Mononuclear cell (primary cell): Measurements from ENCODE around the gene XAF1. TPM values are rescaled to one million over a fixed set of nuclear protein-coding genes. Genes with fewer than 3 reads are reported as not detected.
"Not testable (repeated sequence)": the region's sequence is repeated elsewhere in the genome, so short reads cannot be mapped to it uniquely, and the experiment has no call there.

Experiments
- H3K27me3 ChIP-seq: 2 replicates; pipeline ENCODE4 v1.6.0; 2011; ENCODE audit warnings: low read length, control low read depth; ENCODE audit not compliant: insufficient read depth
- H3K4me1 ChIP-seq: 2 replicates; pipeline ENCODE4 v1.5.1; 2011; ENCODE audit warnings: mild to moderate bottlenecking, low read length, control low read depth; ENCODE audit not compliant: insufficient read depth
- H3K4me3 ChIP-seq: 2 replicates; pipeline ENCODE4 v1.5.1; 2011; ENCODE audit warnings: mild to moderate bottlenecking, low read length, moderate library complexity
- H3K9me3 ChIP-seq: 2 replicates; pipeline ENCODE4 v1.5.1; 2011; ENCODE audit warnings: low read depth, mild to moderate bottlenecking, control low read depth, low read length
- total RNA-seq: library from RNA; depleted of rRNA; stranded (reverse); fragments of >200 nt; gene quantifications from one replicate; pipeline ENCODE4 v1.2.3, GENCODE V29; 2012

XAF1 gene
- total RNA-seq, 1 donor: 33.1 TPM

DNA sequence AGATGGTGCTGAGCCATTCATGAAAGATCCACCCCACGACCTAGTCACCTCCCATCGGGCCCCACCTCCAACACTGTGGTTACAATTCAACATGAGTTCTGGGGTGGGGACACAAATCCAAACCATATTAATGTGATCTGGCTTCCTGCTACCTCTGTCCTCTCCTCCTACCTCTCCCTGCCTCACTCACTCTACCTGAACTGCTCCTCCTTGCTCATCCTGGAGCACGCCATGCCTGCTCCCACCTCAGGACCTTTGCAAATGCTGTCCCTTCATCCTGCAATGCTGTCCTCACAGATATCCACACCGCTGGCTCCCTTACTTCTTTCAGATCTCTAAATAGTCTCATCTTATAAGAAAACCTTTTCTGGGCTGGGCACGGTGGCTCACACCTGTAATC, 31.8 kb upstream of the XAF1 start:
- no peak overlapping the region for H3K4me3 ChIP-seq

DNA sequence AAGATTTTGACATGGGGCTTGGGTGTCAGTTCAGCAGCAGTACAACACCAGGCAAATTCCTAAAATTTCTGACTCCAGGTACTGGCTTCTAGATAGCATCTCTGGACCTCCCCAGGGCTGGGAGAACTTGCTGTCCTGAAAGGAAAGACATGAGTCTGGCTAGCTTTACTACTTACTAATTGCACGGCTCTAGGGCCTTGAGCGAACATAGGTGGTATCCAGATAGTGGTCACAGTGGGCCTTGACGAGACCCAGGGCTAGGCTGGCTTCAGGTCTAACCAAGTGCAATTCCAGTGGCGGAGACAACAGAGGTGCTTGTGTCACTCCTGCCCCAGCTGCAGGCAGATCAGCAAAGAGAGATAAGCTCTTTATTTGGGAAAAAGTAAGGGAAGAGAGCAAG, 26.3 kb upstream of the XAF1 start:
- no peak overlapping the region for H3K4me3 ChIP-seq
- H3K9me3 ChIP-seq: no peaks in the 10 kb centered on the region
- H3K4me1 ChIP-seq: no peaks in the 10 kb centered on the region
- peaks cover 3% of the 10 kb centered on the region for H3K27me3 ChIP-seq

More for the DNA sequence above, 31.8 kb upstream of the XAF1 start:
- no peaks in the 10 kb centered on the region for H3K4me1 ChIP-seq
- peaks cover 10% of the 10 kb centered on the region for H3K27me3 ChIP-seq
- H3K9me3 ChIP-seq: no peaks in the 10 kb centered on the region

DNA sequence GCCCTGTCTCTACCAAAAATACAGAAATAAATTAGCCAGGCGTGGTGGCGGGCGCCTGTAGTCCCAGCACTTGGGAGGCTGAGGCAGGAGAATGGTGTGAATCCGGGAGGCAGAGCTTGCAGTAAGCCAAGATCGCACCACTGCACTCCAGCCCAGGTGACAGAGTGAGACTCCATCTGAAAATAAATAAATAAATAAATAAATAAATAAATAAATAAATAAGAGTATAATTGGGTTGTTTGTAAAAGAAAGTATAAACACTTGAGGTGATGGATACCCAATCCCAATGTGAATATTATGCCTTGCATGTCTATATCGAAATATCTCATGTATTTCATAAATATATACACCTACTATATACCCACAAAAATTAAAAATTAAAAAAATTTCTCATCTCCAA, 9.2 kb upstream of the XAF1 start:
- H3K4me1 ChIP-seq, H3K4me3 ChIP-seq, H3K27me3 ChIP-seq, H3K9me3 ChIP-seq: not testable (repeated sequence)

DNA sequence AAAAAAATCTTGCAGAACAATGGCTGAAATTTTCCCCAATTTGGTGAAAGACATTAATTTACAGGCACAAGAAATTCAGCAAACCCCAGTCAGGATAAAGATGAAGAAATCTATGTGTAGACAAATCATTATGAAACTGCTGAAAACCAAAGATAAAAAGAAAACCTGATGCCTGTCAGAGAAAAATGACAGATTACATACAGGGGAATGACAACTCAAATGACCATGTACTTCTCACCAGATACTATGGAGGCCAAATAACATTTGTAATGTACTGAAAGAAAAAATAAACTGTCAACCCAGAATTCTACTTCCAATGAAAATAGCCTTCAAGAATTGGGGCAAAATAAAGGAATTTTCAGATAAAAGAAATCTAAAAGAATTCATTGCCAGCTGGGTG, 7.2 kb upstream of the XAF1 start:
- peaks cover 22% of the 10 kb centered on the region for H3K4me1 ChIP-seq
- no peaks in the 10 kb centered on the region for H3K27me3 ChIP-seq
- no peak overlapping the region for H3K4me3 ChIP-seq
- H3K9me3 ChIP-seq: no peaks in the 10 kb centered on the region

DNA sequence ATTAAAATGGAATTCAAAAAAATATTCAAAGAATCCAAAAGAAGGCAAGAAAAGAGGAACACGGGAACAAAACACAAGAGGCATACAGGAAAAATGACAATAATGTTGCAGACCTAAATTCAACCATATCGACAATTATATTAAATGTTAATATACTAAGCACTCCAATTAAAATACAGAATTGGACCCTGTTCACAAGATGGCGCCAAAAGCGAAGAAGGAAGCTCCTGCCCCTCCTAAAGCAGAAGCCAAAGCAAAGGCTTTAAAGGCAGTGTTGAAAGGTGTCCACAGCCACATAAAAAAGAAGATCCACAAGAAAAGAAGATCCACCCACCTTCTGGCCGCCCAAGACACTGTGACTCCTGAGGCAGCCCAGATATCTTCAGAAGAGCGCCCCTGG, 6.3 kb upstream of the XAF1 start:
- Histone ChIP-seq H3K27me3 (no peaks in the 10 kb centered on the region), H3K9me3 (no peaks in the 10 kb centered on the region), H3K4me1 (peaks cover 29% of the 10 kb centered on the region), H3K4me3 (no peak overlapping the region)

DNA sequence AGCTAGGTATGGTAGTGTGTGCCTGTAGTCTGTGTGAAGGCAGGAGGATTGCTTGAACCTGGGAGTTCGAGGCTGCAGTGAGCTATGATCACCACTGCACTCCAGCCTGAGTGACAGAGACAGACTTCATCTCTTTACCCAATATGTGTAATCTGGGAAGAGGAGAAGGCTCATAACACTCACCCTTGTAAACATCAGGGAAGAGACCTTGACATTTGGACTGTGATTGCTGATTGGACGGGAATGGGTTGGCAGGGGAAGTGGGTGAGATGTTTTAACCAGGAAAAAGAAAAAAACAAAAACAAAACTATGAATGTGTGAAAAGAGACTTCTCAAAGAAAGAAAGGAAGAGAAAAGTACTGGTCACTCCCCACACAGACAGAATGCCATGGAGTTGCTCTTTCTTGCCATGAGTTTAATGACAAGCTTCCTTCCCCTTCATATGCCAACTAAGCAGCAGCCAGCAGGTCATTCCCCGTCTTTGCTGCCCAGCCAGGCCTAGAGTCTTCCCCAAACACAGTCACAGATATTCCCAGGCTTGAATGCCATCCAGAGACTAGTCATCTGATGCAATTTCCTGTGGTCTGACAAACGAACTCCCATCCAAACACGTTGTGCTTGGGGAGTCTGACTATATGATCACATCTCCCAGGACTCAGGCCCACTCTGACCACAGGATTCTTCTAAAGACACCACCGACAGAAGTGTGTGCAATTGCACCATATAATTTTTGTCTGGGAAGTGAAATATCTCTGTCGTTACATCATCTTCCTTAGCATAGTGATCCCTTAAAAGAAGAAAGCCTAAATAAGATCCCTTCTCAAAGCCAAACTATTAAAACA, 3.6 kb upstream of the XAF1 start:
- no peaks in the 10 kb centered on the region for H3K9me3 ChIP-seq
- no peak overlapping the region for H3K4me3 ChIP-seq
- H3K27me3 ChIP-seq: no peaks in the 10 kb centered on the region
- H3K4me1 ChIP-seq: peaks cover 50% of the 10 kb centered on the region

DNA sequence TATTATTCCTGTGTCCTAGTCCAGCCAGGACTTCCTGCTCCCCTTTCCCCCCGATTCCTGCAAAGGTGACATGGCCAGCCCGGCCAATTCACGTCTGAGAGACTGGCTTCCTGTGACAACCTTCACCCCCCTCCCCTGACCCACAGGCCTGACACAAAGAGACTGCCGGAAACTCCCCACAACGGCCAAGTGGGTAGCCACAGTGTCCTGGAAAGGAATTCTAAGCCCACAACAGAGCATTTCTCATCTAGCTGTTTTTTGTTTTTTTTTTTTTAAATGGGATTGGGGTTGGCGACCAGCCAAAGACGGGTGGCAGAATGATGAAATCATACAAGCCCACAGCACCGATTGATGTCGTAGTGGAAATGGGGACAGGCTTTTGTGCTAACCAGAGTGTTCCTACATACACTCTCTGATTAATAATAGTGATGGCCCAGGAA, 2.8 kb upstream of the XAF1 start:
- H3K4me1 ChIP-seq: peaks cover 57% of the 10 kb centered on the region
- H3K4me3 ChIP-seq: no peak overlapping the region
- H3K9me3 ChIP-seq: no peaks in the 10 kb centered on the region
- H3K27me3 ChIP-seq: no peaks in the 10 kb centered on the region

DNA sequence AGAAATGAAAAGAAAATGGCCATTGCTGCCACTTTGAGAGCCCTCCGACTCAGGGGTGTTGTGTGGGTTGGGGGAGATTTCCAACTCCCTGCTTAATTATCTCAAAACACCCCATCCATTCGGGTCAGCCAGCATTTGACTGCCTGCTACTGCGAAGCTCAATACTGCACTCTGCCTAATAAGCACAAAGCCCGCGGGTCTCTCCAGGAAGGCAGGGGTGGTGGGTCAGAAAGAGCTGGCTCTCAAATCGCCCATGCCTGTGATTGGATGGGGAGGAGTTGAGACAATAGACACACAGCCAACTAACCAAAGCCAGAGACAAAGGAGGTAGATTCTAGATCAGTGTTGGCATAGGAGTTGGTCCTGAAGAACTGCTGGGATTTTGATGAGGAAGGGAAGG, 2.3 kb upstream of the XAF1 start:
- Histone ChIP-seq H3K4me3 (no peak overlapping the region), H3K27me3 (no peaks in the 10 kb centered on the region), H3K4me1 (peaks cover 62% of the 10 kb centered on the region), H3K9me3 (no peaks in the 10 kb centered on the region)

DNA sequence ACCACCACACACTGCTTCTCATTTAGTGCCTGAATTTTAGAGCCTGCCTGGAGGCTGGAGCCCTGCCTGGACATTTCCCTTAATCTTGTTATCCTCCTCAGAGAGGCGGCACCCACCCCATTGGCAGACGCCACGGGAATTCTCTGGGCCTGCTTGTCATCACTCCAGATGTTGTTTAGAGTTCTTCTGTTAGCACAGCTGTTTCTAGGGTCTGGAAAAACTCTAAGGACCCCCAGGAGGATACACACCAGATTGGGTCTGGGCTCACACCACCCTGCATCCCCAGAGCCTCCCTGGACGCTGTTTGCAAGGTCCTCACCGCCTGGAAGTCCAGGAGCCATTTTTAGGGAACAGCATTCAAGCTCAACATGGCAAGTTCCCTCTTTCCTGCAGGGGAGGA, 565 bp upstream of the XAF1 start:
- Histone ChIP-seq H3K27me3 (no peaks in the 10 kb centered on the region), H3K9me3 (no peaks in the 10 kb centered on the region), H3K4me1 (peaks cover 63% of the 10 kb centered on the region), H3K4me3 (peak overlapping the region; percentile 96)

DNA sequence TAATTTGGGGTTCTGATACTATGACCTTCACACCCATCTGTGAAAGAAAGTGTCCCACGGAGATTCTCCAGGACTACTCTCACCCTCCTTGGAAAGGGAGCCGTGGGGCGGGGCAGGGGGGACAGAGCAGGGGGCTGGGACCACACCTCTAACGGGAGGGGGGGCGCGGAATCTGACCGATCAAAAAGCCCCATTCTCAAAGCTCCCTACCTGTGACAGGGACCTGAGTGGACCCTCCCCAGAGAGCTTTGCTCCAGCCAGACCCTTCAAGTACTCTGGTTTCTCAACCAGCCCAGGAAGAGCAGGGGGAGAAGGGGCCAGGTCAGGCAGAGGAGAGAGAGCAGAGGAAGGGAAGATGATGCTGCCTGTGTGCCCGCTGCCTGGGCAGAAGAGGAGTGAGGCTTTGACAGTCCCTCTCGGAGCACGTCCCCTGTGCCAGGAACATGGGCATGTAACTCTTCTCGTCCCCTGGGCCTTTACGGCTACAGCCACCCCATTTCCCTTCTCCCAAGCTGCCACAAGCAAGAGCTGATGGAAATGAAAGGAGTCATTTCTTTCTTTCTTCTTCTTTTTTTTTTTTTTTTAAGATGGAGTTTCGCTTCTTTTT, 682 bp downstream of the XAF1 start:
- peak overlapping the region; percentile 96 for H3K4me3 ChIP-seq
- no peaks in the 10 kb centered on the region for H3K9me3 ChIP-seq
- H3K4me1 ChIP-seq: peaks cover 62% of the 10 kb centered on the region
- H3K27me3 ChIP-seq: no peaks in the 10 kb centered on the region

DNA sequence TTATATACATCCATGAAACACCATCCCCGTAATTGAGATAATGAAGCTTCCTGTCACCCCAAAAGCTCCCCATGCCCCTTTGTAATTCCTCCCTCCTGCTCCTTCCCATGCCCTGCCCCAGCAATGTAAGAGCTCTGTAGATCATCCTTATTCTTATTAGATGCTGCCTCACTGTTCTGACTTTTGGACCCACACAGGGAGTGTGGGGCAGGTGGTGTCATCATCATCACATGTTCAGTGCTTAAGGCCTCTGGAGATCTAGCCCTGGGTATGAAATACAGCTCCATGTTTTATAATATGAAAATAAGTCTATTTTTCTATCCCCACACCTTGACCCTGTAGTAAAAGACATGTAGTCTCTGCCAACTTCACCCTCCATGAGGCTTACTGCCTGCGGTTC, 1.9 kb downstream of the XAF1 start:
- Histone ChIP-seq H3K4me3 (no peak overlapping the region), H3K4me1 (peaks cover 50% of the 10 kb centered on the region), H3K9me3 (no peaks in the 10 kb centered on the region), H3K27me3 (no peaks in the 10 kb centered on the region)

DNA sequence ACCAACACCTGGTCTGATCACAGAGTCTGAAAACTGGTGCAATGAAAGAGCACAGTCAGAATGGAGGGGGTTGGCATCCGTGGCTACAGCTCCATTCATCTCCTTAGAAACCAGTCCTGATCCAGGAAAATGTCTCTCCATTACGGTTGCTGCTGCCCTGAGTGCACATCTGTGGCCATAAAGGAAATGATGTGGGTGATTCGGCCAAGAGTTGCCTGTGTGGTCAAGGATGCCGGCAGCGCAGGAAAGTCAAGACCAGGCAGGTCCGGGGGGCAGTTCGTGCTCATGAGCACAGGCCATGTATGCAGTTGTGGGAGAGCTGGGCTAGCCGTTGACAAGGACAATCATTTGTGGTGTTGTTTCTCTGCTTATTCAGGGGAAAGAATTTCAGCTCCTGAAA, 5.9 kb downstream of the XAF1 start:
- H3K9me3 ChIP-seq: peaks cover 4% of the 10 kb centered on the region
- H3K4me3 ChIP-seq: no peak overlapping the region
- no peaks in the 10 kb centered on the region for H3K27me3 ChIP-seq
- peaks cover 19% of the 10 kb centered on the region for H3K4me1 ChIP-seq

DNA sequence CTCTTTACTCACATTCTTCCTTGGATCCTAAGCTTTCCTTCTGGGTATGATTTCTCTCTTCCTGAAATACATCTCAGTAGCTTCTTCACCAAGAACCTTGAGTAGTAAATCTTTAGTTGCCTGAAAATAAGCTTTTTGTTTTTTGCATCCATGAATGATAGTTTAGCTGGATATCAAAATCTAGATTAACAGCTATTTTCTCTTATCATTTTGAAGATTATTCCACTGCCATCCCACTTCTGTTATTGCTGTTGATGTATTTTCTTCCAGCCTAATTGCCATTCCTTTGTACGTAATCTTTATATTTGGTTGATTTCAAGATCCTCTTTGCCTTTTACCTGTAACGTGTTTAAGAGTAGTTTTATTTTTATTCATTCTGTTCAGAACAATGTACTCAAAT, 12.6 kb downstream of the XAF1 start:
- H3K27me3 ChIP-seq: no peaks in the 10 kb centered on the region
- no peak overlapping the region for H3K4me3 ChIP-seq
- H3K4me1 ChIP-seq: no peaks in the 10 kb centered on the region
- peaks cover 47% of the 10 kb centered on the region for H3K9me3 ChIP-seq

DNA sequence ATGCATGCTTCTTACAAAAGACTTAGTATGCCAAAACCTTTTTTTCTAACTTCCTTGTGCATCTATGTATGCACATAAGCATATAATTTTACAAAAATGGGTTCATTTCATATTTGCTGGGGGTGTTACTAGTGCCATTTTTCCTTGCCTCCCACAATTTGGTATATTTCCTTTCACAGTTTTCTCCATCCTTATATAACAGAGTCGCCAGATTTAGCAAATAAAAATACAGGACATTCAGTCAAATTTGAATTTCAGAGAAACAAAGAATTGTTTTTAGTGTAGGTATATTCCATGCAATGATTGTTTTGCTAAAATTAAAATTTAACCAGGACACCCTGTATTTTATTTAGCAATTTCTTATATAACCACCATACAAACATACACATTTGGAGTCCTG, 16.2 kb downstream of the XAF1 start:
- peaks cover 54% of the 10 kb centered on the region for H3K9me3 ChIP-seq
- H3K4me1 ChIP-seq: no peaks in the 10 kb centered on the region
- H3K4me3 ChIP-seq: no peak overlapping the region
- peaks cover 20% of the 10 kb centered on the region for H3K27me3 ChIP-seq

DNA sequence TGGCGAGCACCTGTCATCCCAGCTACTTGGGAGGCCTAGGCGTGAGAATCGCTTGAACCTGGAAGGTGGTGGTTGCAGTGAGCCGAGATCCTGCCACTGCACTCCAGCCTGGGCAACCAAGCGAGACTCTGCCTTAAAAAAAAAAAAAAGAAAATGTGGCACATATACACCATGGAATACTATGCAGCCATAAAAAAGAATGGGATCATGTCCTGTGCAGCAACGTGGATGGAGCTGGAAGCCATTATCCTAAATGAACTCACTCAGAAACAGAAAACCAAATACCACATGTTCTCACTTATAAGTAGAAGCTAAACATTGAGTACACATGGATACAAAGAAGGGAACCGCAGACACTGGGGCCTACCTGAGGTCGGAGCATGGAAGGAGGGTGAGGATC, 19.1 kb downstream of the XAF1 start:
- not testable (repeated sequence) for H3K4me1 ChIP-seq, H3K4me3 ChIP-seq
- peaks cover 20% of the 10 kb centered on the region for H3K27me3 ChIP-seq
- H3K9me3 ChIP-seq: peaks cover 35% of the 10 kb centered on the region

DNA sequence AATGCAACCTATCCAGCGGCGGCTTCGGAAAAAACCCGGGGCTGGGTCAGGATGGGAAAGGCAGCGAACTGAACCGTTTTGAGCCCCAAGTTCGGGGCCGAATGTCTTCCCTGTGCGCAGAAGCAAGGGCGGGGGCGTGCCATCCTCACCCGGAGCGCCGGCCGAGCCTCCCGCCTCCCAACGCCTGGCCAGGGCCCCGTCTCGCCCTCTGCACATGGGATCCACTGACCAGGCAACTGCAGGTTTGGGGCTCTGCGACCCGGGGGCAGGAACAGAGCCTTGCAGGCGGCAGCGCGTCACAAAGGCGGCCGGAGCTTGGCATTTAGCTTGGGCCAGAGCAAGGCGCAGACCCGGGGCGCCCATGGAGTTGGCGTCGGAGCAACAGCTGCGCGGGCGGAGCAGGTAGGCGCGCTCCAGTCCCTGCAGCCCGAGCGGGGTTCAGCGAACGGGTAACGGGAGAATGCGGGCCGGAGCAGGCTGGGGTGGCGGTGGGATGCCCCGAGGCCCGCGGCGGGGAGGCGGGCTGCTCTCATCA, 20.1 kb downstream of the XAF1 start, which contains the start of gene FBXO39:
Gene FBXO39 (plus strand): TSS at position 345 of the 535 bp plus-strand sequence. CDS start 3,654 bp downstream, outside the sequence.
- H3K4me3 ChIP-seq: no peak within 1 kb of the TSS
- peaks cover 33% of the 10 kb centered on the region for H3K9me3 ChIP-seq
- H3K27me3 ChIP-seq: peaks cover 20% of the 10 kb centered on the region
- H3K4me1 ChIP-seq: no peaks in the 10 kb centered on the region
